ENCODE data around the gene ZSCAN18.
A peak's percentile ranks its signal among the peaks of the same experiment; 100 is the strongest.
"Not testable (repeated sequence)": the region's sequence is repeated elsewhere in the genome, so short reads cannot be mapped to it uniquely, and the experiment has no call there.

ZSCAN18 gene, protein sequence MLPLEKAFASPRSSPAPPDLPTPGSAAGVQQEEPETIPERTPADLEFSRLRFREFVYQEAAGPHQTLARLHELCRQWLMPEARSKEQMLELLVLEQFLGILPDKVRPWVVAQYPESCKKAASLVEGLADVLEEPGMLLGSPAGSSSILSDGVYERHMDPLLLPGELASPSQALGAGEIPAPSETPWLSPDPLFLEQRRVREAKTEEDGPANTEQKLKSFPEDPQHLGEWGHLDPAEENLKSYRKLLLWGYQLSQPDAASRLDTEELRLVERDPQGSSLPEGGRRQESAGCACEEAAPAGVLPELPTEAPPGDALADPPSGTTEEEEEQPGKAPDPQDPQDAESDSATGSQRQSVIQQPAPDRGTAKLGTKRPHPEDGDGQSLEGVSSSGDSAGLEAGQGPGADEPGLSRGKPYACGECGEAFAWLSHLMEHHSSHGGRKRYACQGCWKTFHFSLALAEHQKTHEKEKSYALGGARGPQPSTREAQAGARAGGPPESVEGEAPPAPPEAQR

DNA sequence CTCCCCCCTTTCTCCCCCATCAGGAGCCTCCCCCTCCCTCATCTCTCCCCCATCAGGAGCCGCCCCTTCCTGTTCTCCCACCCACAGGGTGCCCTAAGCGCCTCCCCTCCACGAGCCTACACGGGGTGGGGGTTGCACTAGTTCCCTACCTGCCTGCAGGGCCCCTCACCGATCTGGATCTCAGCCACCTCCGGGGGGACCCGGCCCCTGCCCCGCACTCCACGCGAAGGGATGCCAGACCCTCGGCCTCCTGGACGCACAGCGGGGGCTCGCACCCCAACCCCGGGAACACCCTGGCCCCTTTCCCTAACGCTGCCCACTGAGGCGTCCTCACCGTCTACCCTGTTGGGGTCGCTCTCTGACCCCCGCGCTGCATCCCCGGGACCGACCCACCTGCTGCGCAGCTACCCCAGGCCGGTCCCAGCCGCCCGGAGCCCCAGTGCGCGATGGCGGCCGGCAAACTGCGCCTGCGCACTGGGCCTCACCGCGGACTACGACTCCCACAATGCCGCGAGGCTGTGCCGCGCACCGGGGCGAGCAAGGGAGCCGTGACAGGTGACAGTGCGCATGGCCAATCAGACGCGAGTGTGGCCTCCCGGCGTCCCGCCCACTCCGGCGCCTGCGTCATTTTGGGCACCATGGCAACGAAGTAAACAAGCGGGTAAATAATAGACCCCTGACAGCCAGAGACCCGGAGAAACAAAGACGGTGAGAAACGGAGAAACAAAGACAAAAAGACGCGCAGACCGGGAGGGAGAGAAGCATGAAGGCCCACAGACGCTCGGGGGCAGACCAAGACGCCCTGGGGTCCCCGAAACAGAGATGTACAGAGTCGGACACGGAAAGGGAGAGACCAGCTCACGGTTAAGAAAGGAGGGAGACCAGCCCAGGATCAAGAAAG, at the start of gene ZSCAN18:
ZSCAN18 (minus strand) TSS at position 451 of the 901 bp plus-strand sequence. CDS start 7,964 bp downstream, outside the sequence.
- H3K4me3 Mint-ChIP-seq, result peak within 1 kb of the TSS; percentile 82

DNA sequence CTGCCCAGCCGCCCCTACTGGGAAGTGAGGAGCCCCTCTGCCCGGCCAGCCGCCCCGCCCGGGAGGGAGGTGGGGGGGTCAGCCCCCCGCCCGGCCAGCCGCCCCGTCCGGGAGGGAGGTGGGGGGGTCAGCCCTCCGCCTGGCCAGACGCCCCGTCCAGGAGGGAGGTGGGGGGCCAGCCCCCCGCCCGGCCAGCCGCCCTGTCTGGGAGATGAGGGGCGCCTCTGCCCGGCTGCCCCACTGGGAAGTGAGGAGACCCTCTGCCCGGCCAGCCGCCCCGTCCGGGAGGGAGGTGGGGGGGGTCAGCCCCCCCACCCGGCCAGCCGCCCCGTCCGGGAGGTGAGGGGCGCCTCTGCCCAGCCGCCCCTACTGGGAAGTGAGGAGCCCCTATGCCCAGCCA, 49.4 kb upstream of the ZSCAN18 start:
- H3K27me3 Mint-ChIP-seq (ENCODE audit: low read depth); H3K4me3 Mint-ChIP-seq; H3K27ac Mint-ChIP-seq; DNase-seq (ENCODE audit: low spot score); H3K4me1 Mint-ChIP-seq (ENCODE audit: low read depth): not testable (repeated sequence)
- Mint-ChIP-seq H3K36me3 (ENCODE audit: low read depth) (peaks cover 23% of the 10 kb centered on the region), H3K9me3 (peaks cover 45% of the 10 kb centered on the region)

More for the DNA sequence above, at the start of gene ZSCAN18:
- H3K27ac Mint-ChIP-seq, result peak within 1 kb of the TSS; percentile 97
- peaks cover 39% of the 10 kb centered on the region for H3K9me3 Mint-ChIP-seq
- H3K27me3 Mint-ChIP-seq (ENCODE audit: low read depth), result no peaks in the 10 kb centered on the region
- DNase-seq (ENCODE audit: low spot score), result peak; percentile 75
- peaks cover 9% of the 10 kb centered on the region for H3K36me3 Mint-ChIP-seq (ENCODE audit: low read depth)
- H3K4me1 Mint-ChIP-seq (ENCODE audit: low read depth), result peaks cover 4% of the 10 kb centered on the region

DNA sequence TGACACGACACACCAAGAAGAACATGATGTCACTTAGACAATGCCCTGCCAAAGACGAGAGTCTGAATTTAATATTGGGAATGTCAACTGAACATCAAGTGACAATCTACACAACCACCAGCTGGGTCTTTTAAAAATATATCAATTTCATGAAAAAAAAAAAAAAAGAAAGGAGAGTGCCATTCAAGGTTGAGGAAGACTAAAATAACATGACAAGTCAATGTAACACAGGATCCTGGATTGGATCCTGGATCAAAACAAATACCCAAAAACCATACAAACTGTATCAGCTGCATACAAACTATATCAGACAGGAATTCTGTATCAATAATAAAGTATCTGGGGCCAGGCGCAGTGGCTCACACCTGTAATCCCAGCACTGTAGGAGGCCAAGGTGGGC, 47.8 kb upstream of the ZSCAN18 start:
- peaks cover 6% of the 10 kb centered on the region for H3K4me1 Mint-ChIP-seq (ENCODE audit: low read depth)
- H3K27ac Mint-ChIP-seq, result no peak overlapping the region
- no peak overlapping the region for H3K4me3 Mint-ChIP-seq
- peaks cover 34% of the 10 kb centered on the region for H3K9me3 Mint-ChIP-seq
- H3K27me3 Mint-ChIP-seq (ENCODE audit: low read depth), result no peaks in the 10 kb centered on the region
- peaks cover 26% of the 10 kb centered on the region for H3K36me3 Mint-ChIP-seq (ENCODE audit: low read depth)
- DNase-seq (ENCODE audit: low spot score), result no peak

DNA sequence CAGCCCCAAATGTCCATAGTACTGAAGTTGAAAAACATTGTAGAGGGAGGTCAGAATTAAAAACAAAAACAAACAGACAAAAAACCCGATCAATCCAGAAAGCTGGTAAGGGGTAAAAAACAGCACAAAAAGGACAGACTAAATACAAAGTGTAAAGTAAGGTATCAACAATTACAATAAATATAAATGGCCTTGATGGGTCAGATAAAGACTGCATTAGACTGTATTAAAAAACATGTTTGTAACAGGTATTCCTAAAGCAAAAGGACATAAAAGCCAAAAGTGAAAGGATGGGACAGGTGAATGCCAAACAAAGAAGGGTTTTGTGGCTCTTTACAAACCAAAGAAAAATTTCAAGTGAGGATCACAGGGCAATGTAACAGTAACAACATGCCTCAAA, 36.2 kb upstream of the ZSCAN18 start:
- peaks cover 55% of the 10 kb centered on the region for H3K9me3 Mint-ChIP-seq
- no peak overlapping the region for H3K27ac Mint-ChIP-seq
- DNase-seq (ENCODE audit: low spot score), result no peak
- H3K4me1 Mint-ChIP-seq (ENCODE audit: low read depth), result no peaks in the 10 kb centered on the region
- peaks cover 47% of the 10 kb centered on the region for H3K36me3 Mint-ChIP-seq (ENCODE audit: low read depth)
- H3K27me3 Mint-ChIP-seq (ENCODE audit: low read depth), result no peaks in the 10 kb centered on the region
- no peak overlapping the region for H3K4me3 Mint-ChIP-seq

DNA sequence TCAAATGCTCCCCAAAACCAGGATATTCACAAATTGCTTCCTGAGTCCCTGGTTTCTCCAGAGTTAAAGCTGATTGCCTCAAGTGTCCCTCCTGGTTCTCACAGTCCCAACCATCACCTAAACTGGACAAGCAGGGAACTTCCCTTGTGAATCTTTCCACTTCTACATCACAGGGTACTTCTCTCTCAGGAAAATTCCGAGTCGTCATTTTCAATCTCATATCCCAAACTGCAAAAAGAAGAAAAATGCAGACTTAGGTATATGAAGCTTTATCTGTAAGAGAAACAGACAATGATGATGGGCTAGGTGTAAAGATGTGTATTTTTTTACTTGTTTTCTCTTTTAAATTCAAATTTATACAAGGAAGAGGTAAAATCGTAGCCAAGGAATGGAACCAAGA, 31.3 kb upstream of the ZSCAN18 start:
- peaks cover 76% of the 10 kb centered on the region for H3K9me3 Mint-ChIP-seq
- H3K36me3 Mint-ChIP-seq (ENCODE audit: low read depth), result peaks cover 44% of the 10 kb centered on the region
- H3K4me3 Mint-ChIP-seq, result no peak overlapping the region
- no peaks in the 10 kb centered on the region for H3K4me1 Mint-ChIP-seq (ENCODE audit: low read depth)
- no peak for DNase-seq (ENCODE audit: low spot score)
- no peaks in the 10 kb centered on the region for H3K27me3 Mint-ChIP-seq (ENCODE audit: low read depth)
- H3K27ac Mint-ChIP-seq, result no peak overlapping the region

DNA sequence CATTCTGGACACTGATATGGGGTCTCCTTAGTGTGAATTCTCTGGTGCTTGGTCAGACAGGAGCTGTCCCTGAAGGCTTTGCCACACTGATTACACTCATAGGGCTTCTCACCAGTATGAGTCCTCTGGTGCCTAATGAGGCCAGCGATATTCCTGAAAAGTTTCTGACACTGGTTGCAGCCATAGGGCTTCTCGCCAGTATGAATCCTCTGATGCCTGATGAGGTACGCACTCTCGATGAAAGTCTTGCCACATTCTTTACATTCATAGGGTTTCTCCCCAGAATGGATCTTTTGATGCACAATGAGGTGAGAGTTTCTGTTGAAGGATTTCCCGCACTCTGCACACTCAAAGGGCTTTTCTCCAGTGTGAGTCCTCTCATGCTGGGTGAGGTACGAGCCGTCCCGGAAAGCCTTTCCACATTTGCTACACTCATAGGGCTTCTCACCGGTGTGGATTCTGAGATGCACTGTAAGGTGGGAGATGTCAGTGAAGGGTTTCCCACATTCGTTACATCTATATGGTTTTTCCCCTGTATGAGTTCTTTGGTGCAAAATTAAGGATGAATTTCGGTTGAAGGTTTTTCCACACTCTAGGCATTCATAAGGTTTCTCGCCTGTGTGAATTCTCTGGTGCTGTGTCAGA, 30.1 kb upstream of the ZSCAN18 start:
- Mint-ChIP-seq H3K4me3 (no peak overlapping the region), H3K9me3 (peaks cover 75% of the 10 kb centered on the region), H3K4me1 (ENCODE audit: low read depth) (no peaks in the 10 kb centered on the region), H3K27me3 (ENCODE audit: low read depth) (no peaks in the 10 kb centered on the region), H3K27ac (no peak overlapping the region), H3K36me3 (ENCODE audit: low read depth) (peaks cover 34% of the 10 kb centered on the region)
- no peak for DNase-seq (ENCODE audit: low spot score)

DNA sequence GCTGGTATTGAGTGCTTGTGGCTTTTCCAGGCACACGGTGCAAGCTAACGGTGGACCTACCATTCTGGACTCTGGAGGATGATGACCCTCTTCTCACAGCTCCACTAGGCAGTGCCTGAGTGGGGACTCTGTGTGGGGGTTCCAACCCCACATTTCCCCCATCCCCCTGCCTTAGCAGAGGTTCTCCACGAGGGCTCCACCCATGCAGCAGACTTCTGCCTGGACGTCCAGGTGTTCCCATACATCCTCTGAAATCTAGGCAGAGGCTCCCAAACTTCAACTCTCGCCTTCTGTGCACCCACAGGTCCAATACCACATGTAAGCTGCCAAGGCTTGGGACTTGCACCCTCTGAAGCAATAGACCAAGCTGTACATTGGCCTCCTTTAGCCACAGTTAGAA, 25.3 kb upstream of the ZSCAN18 start:
- H3K27ac Mint-ChIP-seq, result no peak overlapping the region
- no peaks in the 10 kb centered on the region for H3K27me3 Mint-ChIP-seq (ENCODE audit: low read depth)
- H3K36me3 Mint-ChIP-seq (ENCODE audit: low read depth), result peaks cover 11% of the 10 kb centered on the region
- no peaks in the 10 kb centered on the region for H3K4me1 Mint-ChIP-seq (ENCODE audit: low read depth)
- DNase-seq (ENCODE audit: low spot score), result no peak
- H3K4me3 Mint-ChIP-seq, result no peak overlapping the region
- H3K9me3 Mint-ChIP-seq, result peaks cover 87% of the 10 kb centered on the region

DNA sequence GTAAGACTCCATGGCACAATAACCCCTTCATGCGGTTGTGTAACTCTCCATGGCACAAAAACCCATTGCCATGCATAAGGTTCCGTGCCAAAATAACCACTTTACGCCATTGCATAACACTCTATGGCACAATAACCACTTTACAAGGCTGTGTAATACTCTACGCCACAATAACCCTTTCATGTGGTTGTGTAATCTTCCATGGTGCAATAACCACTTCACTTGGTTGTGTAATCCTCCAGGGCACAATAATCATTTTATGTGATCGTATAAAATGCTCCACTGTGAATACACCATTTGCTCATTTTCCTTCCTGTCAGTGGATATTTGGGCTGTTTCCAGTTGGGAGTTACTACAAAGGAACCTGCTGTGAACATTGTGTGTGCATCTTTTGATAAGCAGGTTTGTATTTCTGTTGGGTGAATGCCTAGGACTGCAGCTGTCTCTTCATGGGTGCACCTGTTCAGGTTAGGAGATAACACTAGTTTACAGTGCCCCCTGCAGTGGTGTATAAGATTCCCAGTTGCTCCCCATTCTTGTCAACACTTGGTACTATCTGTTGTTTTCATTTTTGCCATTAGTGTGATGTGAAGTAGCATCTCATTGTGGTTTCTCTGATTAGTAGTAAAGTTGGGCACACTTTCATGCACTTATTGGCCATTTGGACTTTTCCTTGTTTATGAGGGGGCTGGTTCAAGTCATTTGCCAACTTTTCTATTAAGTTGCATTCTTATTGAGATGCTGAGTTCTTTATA, 21.1 kb upstream of the ZSCAN18 start:
- Mint-ChIP-seq H3K27me3 (ENCODE audit: low read depth) (no peaks in the 10 kb centered on the region), H3K27ac (no peak overlapping the region), H3K4me1 (ENCODE audit: low read depth) (no peaks in the 10 kb centered on the region), H3K9me3 (peaks cover 81% of the 10 kb centered on the region), H3K4me3 (no peak overlapping the region), H3K36me3 (ENCODE audit: low read depth) (peaks cover 4% of the 10 kb centered on the region)
- no peak for DNase-seq (ENCODE audit: low spot score)

DNA sequence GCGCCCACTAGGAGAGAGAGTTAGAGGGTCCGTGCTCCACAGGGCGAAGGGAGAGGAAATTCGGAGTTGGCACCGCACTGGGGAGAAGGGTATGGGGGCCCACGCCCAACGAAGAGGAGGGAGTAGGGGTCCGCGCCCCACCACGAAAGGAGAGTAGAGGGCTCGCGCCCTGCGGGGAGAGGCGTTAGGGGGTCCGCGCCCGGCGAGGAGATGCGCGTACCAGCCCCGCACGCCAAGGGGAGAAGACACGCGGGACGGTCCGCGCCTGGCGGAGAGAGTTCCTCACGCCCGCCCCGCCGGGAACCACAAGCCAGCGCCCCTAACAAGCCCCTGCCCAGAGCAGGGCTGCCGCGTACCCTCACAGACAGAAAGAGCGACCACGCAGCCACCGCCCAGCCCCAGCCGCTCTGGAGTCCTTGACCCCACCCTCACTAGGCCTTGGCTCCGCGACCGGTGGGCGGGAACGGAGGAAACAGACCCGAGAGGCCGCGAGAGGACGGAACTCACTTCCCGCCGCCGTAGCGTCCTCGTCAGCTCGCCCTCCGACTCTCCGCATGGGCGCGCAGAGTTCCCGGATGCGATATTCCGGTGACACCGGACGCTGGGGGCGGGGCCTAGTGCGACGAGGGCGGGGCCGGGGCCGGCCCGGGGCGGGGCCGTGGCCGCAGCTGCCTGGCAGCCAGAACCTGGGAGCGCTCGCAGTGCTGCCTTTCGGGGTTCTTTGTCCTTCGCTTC, 20.0 kb upstream of the ZSCAN18 start:
- no peak for DNase-seq (ENCODE audit: low spot score)
- Mint-ChIP-seq H3K4me1 (ENCODE audit: low read depth) (no peaks in the 10 kb centered on the region), H3K4me3 (no peak overlapping the region), H3K36me3 (ENCODE audit: low read depth) (peaks cover 4% of the 10 kb centered on the region), H3K27ac (no peak overlapping the region), H3K27me3 (ENCODE audit: low read depth) (no peaks in the 10 kb centered on the region), H3K9me3 (peaks cover 76% of the 10 kb centered on the region)

DNA sequence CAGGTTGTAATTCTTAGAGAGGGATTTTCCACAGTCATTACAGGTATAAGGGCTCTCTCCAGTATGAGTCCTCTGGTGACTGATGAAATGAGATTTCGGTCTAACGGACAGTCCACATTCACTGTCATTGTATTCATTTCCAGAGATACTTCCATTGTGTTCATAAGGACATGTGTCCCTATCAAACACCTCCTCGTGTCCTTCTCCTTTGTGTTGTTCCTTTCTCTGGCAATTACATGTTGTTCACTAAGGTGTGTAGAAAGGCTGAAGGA, 10.5 kb upstream of the ZSCAN18 start:
- Mint-ChIP-seq H3K36me3 (ENCODE audit: low read depth) (peaks cover 6% of the 10 kb centered on the region), H3K4me3 (no peak overlapping the region), H3K4me1 (ENCODE audit: low read depth) (no peaks in the 10 kb centered on the region), H3K27me3 (ENCODE audit: low read depth) (no peaks in the 10 kb centered on the region), H3K9me3 (peaks cover 57% of the 10 kb centered on the region), H3K27ac (no peak overlapping the region)
- no peak for DNase-seq (ENCODE audit: low spot score)

DNA sequence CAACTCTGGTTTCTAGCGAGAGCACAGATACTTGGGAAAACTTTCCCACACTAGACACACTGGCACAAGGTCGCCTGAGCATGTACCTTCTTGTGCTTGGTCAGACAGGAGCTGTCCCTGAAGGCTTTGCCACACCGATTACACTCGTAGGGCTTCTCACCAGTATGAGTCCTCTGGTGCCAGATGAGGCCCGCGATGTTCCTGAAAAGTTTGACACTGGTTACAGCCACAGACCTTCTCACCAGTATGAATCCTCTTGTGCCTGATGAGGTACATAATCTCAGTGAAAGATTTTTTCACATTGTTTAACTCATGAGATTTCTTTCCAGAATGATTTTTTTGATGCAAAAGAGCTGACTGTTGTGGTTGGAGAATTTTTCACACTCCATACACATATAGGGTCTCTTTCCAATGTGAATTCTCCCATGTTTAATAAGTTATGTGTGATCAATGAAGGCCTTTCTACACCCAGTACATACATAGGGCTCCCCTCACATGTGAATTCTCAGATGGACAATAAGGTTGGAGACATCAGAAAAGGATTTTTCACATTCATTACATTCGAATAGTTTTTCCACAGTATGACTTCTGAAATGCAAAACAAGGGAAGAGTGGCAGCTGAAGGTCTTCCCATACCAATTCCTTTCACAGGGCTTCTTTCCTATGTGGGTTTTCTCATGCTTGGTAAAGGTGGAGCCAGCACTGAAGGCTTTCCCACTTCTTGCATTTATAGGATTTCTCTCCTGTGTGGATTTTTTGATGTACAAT, 9.9 kb upstream of the ZSCAN18 start:
- Mint-ChIP-seq H3K4me3 (no peak overlapping the region), H3K27ac (no peak overlapping the region), H3K9me3 (peaks cover 57% of the 10 kb centered on the region), H3K36me3 (ENCODE audit: low read depth) (peaks cover 6% of the 10 kb centered on the region), H3K4me1 (ENCODE audit: low read depth) (no peaks in the 10 kb centered on the region), H3K27me3 (ENCODE audit: low read depth) (no peaks in the 10 kb centered on the region)
- no peak for DNase-seq (ENCODE audit: low spot score)

DNA sequence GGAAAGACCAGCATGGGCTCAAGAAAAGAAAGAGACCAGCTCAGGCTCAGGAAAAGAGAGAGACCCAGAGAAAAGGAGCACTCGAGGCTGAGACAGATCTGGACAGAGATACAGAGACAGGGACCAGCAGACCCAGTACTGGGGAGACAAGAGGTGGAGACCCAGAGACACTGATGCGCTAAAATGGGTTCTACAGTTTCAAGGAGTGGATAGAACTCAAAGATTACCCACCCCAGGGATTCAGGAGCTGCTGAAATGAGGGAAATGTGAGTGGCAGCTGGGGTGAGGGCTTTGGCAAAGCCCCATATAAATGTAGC, 609 bp upstream of the ZSCAN18 start:
- Mint-ChIP-seq H3K9me3 (peaks cover 39% of the 10 kb centered on the region), H3K36me3 (ENCODE audit: low read depth) (peaks cover 7% of the 10 kb centered on the region), H3K27ac (peak overlapping the region; percentile 97), H3K4me1 (ENCODE audit: low read depth) (peaks cover 4% of the 10 kb centered on the region), H3K27me3 (ENCODE audit: low read depth) (no peaks in the 10 kb centered on the region), H3K4me3 (peak overlapping the region; percentile 82)
- DNase-seq (ENCODE audit: low spot score), result no peak
